AG04450 (cell line): ENCODE data around the gene DCT. TPM values are rescaled to one million over a fixed set of nuclear protein-coding genes. Genes with fewer than 3 reads are reported as not detected.

Source experiments
- CTCF ChIA-PET: fragments of 300-600, 350-600 bp; formaldehyde crosslinking; extraction: SDS; loops from one replicate; lab custom pipeline; 2022; ENCODE audit warnings: antibody characterized with exemption, inconsistent platforms; lab: Charles Lee
- POLR2A ChIA-PET: fragments of 350-600 bp; formaldehyde crosslinking; extraction: SDS; loops from one replicate; lab custom pipeline; 2021; ENCODE audit warnings: antibody characterized with exemption, inconsistent platforms; lab: Yijun Ruan, JAX
- DNase-seq: peaks from one replicate; pipeline ENCODE4 v3.0.0-alpha.2; 2011; ENCODE audit warnings: low read depth, low spot score
- H3K27ac ChIP-seq: one replicate; pipeline ENCODE4 v1.5.1; 2012; ENCODE audit warnings: low read depth, low read length, control low read depth
- H3K27me3 ChIP-seq: one replicate; pipeline ENCODE4 v1.6.0; 2012; ENCODE audit warnings: low read length; ENCODE audit not compliant: control insufficient read depth, insufficient read depth
- H3K4me3 ChIP-seq: 2 replicates; pipeline ENCODE4 v1.5.1; 2011; ENCODE audit warnings: mild to moderate bottlenecking, low read depth, low read length, control low read depth
- H3K9me3 ChIP-seq: 2 replicates; pipeline ENCODE4 v1.5.1; 2012; ENCODE audit warnings: low read length; ENCODE audit not compliant: control insufficient read depth, insufficient read depth
- CTCF ChIP-seq: IDR thresholded peaks from 2 replicates; pipeline ENCODE4 v1.5.1; 2011; ENCODE audit warnings: low read depth, low read length, control low read depth, inconsistent platforms
- polyA plus RNA-seq: library from polyadenylated mRNA; depleted of rRNA; stranded (reverse); fragments of >200 nt; gene quantifications from 2 replicates; pipeline ENCODE4 v1.2.3, GENCODE V29; 2011

The DCT gene
- polyA plus RNA-seq, 1 experiment: not detected

GRCh38 chr13:94495806-94496205, 16.3 kb upstream of the DCT start:
- Histone ChIP-seq H3K27me3 (no peaks in the 10 kb centered on the region), H3K27ac (no peak overlapping the region), H3K4me3 (no peak overlapping the region), H3K9me3 (no peaks in the 10 kb centered on the region)
- POLR2A ChIA-PET: no interaction called here
- CTCF ChIA-PET: interaction anchor here (0.6 kb wide), 1 partner anchor 175 kb away, joined by 5 read pairs; no protein-coding TSS in a partner anchor
- no peak for DNase-seq
- TF ChIP-seq CTCF: no peak

DNA sequence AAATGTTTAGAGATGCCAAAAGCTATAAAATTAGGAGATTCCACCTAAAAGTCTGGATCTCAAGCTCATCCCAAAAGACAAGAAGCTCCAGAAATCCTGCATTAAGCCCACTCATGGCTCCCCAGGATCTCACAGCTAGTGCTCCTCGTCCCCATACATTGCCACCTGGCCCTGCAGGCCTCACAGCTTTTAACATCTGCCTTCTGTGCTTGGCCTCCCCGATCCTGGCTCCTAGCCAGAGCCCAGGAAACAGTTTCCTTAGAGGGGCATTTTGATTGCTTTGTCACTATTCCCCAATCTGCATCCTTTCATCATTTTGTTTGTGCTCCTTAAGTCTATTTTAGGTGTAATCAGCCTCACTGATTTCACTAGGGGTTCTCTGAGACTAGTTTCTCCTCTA, 14.5 kb upstream of the DCT start:
- ChIA-PET POLR2A (no interaction called here), CTCF (no interaction called here)

GRCh38 chr13:94487043-94487442, 7.6 kb upstream of the DCT start:
- Histone ChIP-seq H3K4me3 (no peak overlapping the region), H3K27ac (no peak overlapping the region), H3K27me3 (no peaks in the 10 kb centered on the region), H3K9me3 (no peaks in the 10 kb centered on the region)
- no peak for TF ChIP-seq CTCF
- ChIA-PET CTCF (no interaction called here), POLR2A (no interaction called here)
- DNase-seq: no peak

More for the DNA sequence above, 14.5 kb upstream of the DCT start:
- TF ChIP-seq CTCF: no peak
- Histone ChIP-seq H3K4me3 (no peak overlapping the region), H3K9me3 (no peaks in the 10 kb centered on the region), H3K27me3 (no peaks in the 10 kb centered on the region), H3K27ac (no peak overlapping the region)
- no peak for DNase-seq

GRCh38 chr13:94483970-94484369, 4.5 kb upstream of the DCT start:
- DNase-seq: no peak
- POLR2A ChIA-PET: no interaction called here

GRCh38 chr13:94481941-94482340, 2.5 kb upstream of the DCT start:
- no peaks in the 10 kb centered on the region for H3K27me3 ChIP-seq
- H3K27ac ChIP-seq: no peak overlapping the region
- POLR2A ChIA-PET: no interaction called here
- H3K9me3 ChIP-seq: no peaks in the 10 kb centered on the region
- CTCF ChIA-PET: no interaction called here
- TF ChIP-seq CTCF: no peak
- DNase-seq: no peak
- no peak overlapping the region for H3K4me3 ChIP-seq

More at GRCh38 chr13:94483970-94484369, 4.5 kb upstream of the DCT start:
- CTCF ChIA-PET: interaction anchor here (0.5 kb wide), 1 partner anchor 226 kb away, joined by 8 read pairs; no protein-coding TSS in a partner anchor
- Histone ChIP-seq H3K27me3 (no peaks in the 10 kb centered on the region), H3K9me3 (no peaks in the 10 kb centered on the region), H3K4me3 (no peak overlapping the region), H3K27ac (no peak overlapping the region)
- no peak for TF ChIP-seq CTCF
